Medulla oblongata (tissue), 1 donor: ENCODE measurements around the gene OR4A15.

ENCODE experiments used
- DNase-seq: peaks from one replicate; pipeline ENCODE4 v3.0.0-alpha.2; 2015; ENCODE audit errors: extremely low spot score

Gene OR4A15

DNA sequence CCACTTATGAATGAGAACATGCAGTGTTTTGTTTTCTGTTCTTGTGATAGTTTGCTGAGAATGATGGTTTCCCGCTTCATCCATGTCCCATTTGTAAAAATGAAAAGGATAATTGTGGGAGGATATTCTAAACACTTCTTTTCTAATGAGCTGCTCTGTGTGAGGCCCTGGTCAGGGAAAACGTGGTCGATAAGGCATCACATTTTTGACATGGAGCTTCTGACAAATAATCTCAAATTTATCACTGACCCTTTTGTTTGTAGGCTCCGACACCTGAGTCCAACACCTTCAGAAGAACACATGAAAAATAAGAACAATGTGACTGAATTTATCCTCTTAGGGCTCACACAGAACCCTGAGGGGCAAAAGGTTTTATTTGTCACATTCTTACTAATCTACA, at the start of gene OR4A15:
Gene OR4A15 (plus strand): TSS at position 301 of the 400 bp plus-strand sequence. CDS start 0 bp downstream, at position 301.
- no peak for DNase-seq

DNA sequence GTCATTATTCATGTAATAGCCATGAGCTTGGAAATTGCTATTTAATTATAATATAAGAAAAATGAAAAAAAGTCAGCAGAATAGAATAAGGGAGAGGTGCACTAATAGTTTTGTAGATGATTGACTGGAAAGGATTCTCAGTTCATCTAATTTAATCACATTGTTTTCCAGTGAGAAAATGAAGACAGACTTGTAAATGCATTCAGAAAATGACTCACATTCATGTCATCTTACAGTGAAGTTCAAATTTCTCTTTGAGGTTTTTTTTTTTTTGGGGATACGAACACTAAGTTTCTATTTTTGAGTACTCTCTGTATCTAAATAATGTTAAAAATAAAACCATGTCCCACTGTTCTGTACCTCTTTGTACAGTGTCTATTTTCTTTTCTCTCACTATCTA, 43.3 kb upstream of the OR4A15 start:
- no peak for DNase-seq

DNA sequence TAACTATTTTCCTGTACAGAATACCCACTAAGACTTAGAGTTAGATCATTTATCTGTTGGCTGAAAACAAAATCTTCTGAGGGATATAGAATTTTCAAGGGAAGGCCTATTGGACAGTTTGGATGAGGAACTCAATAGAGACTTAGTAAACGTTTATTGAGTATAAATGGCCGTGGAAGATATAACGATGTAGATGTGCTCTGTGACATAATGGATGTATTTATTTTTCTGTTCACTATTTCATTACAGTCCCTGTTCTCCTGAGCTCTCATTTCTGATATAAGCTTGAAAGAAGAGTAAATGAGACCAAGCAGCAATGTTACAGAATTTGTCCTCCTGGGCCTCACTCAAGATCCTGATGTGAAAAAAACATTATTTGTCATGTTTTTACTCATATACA, 24.9 kb upstream of the OR4A15 start, which contains the start of gene OR4A16:
Gene OR4A16 (plus strand): TSS at position 301 of the 400 bp plus-strand sequence. CDS start 0 bp downstream, at position 301.
- no peak for DNase-seq

DNA sequence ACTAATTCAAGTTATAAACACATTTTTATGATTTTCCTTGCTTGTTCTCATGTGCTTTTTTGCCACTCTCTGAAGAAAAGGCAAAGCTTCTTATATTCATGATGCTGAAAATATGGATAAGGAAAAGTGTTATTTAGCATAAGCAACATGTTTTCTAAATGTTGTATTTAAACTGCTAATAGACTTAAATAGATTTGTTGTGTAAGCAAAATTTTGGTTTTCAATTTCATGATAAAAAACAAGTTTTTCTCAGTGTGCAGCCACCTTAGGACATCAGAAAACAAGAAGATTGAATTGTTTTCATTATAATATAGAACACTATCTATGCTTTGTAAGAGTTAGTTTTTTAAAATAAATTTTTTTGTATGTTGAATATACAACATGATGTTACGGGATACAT, 22.5 kb upstream of the OR4A15 start:
- DNase-seq: no peak

DNA sequence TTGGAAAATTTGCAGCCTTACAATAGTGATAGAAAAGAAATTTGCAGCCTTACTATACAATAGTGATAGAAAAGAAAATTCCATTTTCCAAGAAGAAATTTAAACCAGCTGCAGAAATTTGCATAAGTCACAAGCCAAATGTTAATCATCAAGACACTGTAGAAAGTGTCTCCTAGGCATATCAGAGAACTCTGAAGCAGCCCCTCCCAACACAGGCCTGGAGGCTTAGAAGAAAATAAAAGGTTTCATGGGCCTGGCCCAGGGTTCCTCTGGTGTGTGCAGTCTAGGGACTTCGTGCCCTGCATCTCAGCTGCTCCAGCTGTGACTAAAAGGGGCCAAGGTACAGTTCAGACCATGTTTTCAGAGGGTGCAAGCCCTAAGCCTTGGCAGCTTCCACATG, 18.7 kb upstream of the OR4A15 start:
- no peak for DNase-seq

DNA sequence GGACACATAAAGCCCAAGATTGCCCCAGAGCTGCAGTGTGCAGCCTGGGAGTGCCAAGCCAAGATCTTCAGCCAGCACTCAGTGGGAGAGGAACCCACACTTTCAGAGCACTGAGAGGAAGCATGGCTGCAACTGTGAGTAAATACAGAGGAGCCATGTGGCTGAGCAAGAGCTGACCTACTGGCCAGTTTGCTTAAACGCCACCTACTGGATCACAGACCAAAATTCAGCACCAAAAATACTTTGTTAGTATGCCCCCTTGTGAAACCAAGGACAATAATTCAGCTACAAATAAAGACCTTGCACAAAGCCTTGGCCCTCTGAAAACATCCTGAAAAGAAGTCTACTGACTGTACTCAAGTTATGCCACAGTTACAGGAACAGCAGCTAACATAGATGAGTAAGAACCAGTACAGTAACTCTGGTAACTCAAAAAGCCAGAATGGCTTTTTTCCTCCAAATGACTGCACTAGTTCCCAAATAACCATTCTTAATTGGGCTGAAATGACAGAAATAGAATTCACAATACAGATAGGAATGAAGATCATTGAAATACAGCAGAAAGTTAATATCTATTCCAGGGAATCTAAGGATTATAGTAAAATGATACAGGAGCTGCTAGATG, 10.1 kb upstream of the OR4A15 start:
- DNase-seq: no peak

DNA sequence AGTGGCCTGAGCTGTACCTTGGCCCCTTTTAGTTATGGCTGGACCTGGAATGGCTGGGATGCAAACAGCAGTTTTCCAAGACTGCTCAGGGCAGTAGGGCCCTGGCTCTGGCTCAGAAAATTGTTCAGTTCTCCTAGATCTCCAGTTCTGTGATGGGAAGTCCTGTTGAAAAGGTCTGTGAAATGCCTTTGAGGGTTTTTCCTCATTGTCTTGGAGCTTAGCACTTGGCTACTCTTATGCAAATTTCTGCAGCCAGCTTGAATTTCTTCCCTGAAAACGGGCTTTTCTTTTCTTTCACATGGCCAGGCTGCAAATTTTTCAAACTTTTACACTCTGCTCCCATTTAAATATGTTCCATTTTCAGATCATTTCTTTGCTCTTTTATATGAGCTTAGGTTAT, 33.2 kb downstream of the OR4A15 start:
- DNase-seq: no peak
